GM18511 (cell line): ENCODE data around the gene RGS6.

Source experiments
- ATAC-seq: cut with Tn5 transposase; IDR thresholded peaks from one replicate; pipeline ENCODE4 v1.9.1; 2021; ENCODE audit warnings: mild to moderate bottlenecking, moderate library complexity; ENCODE audit not compliant: unreplicated experiment

Gene RGS6

DNA sequence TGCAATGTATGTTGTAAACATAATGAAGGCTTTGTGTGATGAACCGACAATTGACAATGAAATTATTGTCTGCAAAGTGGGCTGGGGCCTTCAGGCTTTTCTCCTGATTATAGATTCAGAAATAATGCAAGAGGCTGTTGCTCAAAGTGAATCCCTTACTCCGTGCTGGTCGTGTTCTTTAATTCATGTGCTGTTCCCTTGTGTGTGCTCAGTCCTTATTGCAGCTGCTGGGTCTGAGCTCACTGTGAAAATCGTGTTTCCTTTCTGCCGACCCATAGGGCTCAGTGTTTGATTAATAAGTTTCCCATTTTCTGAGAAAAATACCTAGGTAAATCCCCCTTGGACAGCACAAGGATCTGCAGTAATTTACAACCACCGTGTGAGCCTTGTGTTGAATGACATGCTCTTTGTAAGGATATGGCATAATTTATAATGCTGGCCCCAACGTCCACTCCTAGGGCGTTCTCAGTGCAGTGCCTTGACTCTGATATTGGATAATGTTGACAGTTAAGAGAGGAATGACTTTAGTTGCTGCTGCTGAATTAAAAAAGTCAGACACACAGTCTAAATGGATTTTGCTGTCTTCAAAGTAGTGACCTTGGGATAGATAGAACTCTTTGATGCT is 81.6 kb downstream of the RGS6 start:
- ATAC-seq = no peak

DNA sequence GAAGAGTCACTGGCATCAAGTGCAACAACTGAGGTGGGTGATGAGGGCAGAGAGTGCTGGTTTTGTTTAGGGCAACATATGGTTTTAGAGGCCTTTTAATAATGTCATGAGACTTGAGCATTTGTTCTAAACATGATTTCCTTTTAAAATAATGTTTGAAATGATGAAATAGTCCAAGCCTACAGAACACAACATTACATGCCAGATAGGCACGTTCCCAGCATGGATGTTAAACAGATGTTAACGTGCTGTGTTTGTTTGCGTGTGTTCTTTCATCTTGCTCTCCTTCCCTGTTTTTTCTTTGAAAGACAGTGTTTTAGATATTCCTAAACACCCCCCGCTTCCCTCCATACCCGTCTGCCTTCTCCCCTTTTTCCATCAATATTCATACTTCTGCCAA is 82.3 kb downstream of the RGS6 start:
- no peak for ATAC-seq

DNA sequence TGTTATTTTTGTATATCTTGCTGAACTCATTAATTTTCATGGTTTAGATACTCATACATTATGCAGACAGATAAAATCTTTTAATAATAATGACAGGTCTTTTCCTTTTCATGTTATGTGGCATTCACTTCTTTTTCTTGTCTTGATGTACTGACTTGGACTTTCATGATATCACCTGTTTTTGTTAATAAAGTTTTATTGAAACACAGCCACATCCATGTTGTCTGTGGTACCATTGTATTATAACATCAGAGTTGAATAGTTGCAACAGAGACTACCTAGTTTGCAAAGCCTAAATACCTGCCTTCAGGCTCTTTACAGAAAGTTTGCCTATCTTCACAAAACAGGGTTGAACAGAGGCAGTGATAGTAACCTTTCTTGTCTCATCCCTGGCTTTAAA is 85.1 kb downstream of the RGS6 start:
- ATAC-seq = no peak

DNA sequence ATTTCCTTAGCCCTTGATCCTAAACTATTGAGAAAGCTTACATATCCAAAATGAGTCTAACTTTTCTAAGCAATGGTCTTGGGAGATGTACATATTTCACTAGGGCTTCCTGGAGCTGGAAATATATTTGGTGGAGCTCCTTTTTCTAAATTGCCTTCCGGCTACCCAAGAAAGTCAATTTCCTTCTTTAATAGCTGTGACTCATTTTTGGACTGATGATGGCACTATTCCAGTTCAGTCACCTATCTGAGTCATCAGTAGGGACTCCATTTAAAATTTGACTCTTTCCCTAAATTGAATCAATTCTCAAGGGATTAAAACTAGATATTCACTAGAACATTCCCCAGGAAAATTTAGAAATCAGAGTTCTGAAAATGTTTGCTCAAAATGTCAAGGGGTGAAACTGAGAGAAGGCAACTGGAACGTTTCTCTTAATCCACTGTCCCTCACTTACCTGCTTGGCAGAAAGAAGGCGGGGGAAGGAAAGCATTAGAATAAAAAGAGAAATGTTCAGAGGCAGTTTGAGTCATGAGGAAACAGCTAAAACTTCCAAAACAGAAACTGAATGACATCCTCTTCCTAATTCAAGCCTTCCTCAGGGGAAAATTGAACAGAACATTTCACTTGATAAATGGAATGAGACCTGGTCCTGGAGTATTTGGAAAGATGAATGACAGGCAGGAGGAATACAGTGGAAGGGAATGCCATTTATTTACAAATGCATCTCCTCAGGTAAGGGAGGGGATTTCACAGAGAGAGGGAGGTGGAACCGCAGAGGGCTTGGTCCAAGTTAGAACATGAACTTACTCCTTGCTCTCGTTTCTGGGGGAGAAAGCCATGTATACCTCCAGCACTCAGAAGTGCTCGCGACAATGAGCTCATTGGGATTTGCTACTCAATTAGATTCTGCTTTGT is 91.2 kb downstream of the RGS6 start:
- no peak for ATAC-seq

DNA sequence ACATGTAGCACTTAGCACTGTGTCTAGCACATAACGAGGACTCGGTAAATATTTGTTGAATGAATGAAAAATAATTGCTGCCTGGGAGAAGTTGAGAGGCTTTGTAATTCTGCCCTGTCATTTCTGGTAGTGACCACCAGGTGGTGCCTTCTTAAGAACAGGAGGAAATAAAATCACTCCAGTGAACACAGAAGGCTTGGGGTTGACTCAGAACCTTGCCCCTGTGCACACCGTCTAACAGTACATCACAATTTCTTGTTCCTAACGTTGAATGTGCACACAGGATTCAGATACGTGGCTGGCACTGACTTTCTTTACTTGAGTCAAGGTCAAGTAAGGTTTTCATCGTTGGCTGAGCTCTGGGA is 91.8 kb downstream of the RGS6 start:
- ATAC-seq = no peak

DNA sequence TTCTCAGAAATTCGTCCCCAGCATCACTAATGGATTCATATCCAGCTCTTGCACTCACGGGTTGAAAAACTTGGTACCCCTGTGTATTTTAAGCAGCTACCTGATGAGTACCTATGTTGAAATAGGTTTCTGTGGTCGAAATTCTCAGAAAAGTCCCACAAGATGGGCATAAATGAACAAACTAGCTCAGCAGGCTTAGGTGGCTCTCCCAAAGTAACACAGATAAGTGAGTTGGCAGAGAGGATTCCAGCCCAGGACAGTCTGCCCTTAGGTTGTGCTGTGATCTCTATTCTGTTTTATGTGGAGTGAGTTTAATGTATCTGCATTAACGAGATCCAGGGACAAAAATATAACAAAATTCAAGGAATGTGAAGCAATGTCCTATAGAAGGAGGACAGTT is 92.3 kb downstream of the RGS6 start:
- ATAC-seq = no peak

DNA sequence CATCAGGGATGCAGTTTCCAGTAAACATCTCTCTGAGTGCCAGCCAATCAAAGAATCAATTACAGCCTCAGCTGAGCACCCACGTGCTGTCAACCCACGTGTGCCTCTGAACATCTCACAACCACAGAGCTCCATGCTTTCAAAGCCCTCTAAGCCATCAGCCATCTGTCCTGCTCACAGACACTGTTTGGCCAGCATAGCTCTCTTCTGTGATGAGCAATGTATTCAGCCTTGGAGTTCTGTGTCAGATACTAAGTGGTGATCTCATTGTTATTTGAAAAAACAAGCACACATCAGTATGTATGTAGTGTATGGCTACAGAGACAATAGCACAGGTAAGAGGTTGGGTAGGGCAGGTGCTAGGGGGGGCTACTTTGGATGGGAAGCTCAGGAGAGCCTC is 94.3 kb downstream of the RGS6 start:
- no peak for ATAC-seq

DNA sequence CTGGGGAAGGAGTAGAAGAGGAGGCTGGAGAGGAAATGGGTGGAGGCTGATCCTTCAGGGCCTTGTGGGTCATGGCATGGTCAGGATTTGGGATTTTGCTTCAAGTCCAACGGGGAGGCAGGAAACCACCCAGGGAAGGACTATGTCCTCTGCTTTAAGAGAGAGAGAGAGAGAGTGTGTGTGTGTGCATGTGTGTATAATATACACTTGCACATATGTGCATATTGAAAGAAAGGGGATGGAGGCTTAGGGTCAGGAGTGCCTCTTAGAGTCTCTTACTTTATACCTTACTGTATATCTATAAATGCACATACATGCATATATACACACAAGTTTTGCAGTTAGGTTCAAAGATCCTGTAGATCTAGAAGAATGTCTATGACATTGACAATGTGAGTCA is 94.8 kb downstream of the RGS6 start:
- no peak for ATAC-seq

DNA sequence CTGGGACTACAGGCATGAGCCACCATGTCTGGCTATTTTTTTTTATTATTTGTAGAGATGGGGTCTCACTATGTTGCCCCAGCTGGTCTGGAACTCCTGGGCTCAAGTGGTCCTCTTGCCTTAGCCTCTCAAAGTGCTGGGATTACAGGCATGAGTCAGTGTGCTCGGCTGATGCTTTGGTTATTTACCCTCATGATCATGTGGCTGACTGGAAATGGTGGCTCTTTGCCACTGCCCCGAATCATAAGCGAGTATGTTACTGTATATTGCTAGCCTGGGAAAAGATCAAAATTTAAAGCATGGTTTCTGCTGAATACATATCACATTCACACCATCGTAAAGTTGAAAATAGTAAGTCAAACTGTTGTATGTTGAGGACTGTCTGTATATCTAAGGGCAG is 101.1 kb downstream of the RGS6 start:
- no peak for ATAC-seq

DNA sequence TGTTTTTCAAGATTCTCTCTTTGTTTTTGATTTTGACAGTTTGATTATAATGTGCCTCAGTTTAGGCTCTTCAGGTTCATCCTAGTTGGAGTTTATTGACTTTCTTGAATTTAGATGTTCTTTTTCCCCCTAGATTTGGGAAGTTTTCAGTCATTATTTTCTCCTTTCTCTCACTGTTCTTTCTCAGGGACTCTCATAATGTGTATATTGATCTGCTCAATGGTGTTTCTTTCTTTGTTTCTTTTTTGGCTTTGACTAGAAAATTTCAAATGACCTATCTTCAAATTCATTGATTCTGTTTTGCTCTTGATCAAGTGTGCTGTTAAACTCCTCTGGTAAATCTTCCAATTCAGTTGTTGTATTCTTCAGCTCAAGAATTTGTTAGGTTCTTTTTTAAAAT is 108.3 kb downstream of the RGS6 start:
- no peak for ATAC-seq

DNA sequence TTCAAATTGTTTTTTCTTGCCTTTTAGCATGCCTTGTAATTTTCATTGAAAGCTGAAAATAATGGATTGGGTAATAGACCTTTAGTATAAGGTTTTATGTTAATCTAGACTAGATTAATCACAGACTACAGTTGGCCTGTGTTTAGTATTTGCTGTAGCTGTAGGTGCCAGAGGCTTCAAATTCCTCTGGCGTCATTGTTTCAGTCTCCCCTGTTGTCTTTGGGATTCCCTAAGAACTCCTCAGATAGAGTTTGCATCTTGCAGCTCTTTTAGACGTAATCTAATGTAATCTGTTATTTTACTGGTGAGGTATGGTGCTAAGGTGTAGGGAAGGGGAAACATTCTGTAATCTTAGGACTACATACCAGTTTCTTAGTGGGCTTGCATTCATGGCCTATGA is 113.0 kb downstream of the RGS6 start:
- no peak for ATAC-seq

DNA sequence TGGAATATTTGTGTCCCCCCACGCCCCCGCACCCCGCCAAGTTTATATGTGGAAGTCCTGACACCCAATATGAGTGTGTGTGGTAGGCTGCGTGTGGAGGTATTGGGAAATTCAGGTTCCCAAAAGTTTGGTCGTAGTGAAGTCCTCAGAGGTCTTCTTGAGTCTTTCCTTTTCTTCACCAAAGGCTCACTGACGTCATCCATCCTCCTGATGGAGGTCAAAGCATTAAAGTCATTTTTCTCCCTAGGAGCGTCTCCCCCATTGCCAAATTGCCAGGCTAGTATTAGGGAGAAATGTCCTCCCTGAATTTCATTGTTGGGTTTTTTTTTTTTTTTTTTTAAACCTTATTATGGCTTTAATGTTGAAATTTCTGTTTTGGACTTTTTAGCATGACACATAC is 113.7 kb downstream of the RGS6 start:
- no peak for ATAC-seq

DNA sequence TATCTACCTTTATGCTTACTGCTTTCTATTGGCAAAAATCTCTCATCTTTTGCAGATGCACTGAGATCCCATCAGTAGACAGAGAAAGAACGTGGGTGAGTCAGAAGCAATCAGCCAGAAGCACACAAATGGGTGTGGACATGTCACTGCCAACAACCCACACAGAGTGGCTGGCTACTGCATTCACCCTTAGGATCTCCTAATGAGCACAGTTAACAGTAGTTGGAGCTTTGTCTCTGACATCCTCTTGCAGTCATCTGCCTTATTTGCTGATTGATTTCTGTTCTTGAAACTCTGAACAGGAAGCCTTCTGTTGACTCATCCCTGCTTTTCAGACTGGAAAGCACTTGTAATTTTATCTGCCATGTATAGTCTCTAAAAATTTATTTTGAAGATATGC is 117.2 kb downstream of the RGS6 start:
- no peak for ATAC-seq

DNA sequence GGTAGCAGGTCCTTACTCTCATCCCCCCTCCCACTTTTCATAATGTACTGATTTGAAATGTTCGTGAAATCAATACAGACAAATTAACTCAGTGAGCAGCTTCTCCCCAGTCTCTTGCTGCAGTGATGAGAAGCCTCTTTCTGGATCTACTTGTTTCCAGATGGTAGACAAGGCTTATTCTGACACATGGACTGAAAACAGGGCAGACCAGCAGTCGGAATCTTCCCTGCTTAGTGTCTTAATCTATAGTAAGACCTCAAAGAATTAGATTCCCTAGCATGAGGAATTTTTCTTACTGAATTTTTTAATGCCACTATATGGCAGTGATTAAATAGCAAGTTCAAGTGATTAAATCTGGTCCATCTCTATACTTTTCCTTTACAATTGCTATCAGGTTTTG is 120.1 kb downstream of the RGS6 start:
- ATAC-seq = no peak

DNA sequence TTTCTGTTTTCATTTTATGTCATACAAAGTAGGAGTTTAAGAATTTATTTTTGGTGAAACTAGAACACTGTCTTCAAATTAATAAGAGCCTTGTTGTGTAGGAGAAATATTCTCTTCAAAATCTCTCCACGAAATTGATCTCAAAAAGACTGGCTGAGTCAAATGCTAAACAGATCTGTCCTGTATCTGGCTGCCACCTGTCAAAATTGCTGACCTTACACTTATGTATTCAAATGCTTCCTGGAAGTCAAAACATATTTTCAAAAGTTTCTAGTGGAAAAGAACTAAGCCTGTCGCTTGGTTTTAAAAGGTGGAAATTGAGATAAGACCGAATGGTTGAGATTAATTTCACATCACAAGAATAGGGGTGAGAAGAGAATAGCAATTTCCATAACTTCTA is 121.4 kb downstream of the RGS6 start:
- ATAC-seq = no peak

DNA sequence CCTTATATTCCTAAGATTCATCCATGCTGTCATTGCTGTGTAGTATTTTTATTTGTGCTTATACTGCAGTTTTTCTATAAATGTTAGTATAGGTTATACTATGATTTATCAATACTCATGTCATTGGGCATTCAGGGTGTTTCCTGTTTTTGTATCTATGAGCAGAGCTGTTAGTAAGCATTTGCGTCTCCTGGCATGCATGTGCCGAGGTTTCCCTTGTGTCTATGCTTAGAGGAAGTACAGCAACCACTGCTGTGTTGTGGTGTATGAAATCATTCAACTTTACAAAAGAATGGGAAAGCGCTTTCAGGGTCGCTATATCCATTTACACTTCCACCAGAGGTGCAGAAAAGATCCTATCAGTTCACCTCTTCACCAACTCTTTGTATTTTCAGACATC is 122.7 kb downstream of the RGS6 start:
- no peak for ATAC-seq

DNA sequence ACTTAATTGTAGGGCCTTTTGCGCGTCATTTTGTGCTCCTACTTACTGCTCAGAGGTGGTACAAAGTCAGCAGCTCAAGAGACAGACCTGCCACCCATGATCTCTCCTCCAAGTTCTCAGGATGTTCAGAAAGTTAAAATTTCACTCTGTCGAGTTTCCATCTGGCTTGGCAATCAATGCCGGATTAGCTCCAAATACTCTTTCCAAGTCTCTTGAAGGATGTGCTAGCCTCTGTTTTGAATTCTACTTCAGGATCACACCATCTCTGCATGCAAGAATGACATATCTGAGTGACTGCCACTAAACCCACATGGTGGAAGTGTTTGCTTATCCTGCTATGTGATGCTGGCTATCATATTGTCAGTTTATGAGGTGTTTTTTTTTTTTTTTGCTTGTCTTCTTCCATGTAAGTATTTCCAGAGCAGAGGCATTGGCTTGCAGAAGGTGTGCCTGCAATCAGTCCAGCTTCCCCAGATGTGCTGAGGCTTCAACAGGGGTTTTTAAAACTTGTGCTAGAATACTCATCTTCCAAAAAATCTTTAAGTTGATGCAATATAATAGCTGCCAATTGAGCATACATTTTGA is 125.6 kb downstream of the RGS6 start:
- no peak for ATAC-seq

DNA sequence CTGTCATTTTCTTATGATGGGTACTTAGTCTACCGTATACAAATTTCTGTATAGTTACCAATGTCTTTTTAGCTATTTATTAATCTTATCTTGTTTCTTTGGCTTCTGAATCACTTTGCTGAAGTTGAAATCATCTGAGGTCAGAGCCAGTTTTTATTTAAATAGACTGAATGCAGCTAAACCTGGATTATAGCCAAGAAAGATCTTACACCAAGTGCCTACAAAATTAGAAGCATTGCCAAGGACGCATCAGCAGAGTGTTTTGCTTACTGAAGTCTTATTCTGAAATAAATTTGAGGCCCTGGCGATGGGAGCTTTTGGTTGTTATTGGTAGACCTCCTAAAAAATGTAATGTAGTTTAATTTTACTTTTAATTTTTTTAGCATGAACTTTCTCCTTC is 128.2 kb downstream of the RGS6 start:
- no peak for ATAC-seq

DNA sequence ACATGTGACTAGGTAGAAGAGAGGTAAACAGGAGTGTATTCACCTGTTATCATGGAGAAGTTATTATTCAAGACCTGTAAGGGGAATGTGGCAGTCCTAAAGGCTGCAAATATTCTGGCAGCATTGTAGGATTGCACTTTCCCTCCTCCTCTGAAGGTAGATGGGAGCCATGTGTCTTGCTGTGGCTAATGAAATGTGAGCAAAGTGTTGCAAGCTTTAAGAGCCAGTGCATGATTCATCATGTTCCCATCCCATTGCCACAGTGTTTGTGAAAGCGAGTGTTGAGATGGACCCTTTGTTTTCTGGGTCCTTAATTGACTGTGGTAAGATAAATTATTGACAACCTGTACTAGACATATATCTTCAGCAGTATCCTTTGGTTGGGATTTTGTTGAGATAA is 128.7 kb downstream of the RGS6 start:
- no peak for ATAC-seq

DNA sequence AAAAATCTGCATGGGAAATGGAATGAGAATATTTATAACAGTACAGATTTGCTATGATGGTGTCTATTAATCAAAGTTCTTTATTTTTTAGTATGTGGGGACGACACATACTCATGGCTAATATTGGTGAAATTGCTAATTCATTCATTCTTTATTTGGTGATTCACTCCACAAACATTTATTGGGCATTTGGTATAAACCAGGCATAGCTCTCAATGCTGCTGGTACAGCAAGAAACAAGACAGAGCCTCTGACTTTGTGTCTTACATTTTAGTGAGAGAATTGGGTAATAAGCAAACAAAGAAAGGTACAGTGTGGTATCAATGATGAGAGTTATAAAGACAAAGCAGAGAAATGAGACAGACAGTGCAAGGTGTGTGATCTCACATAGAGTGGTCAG is 129.5 kb downstream of the RGS6 start:
- no peak for ATAC-seq

DNA sequence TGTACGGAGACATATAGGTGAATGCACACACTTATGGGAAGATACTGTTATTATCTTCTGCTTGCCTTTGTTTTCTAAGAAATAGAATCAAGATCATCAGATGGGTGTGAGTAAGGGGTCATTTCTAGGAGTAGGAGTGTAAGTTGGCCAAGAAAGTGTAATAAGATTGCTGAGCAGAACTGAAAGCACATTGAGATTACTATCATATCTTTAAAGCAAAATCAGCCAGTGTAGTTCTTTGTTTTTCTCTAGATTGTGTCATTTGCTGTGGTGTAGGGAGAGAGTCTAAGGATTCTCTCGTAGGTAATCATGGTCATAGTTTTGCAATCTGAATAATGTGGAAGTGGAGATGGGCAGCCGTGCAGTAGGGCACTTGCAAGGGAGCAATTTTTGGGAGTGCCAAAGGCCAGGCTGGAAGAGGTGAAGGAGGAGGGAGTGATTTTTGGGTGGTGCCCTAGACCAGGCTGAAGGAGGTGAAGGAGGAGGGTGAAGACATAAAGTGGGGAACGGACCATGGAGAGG is 131.6 kb downstream of the RGS6 start:
- ATAC-seq = no peak

DNA sequence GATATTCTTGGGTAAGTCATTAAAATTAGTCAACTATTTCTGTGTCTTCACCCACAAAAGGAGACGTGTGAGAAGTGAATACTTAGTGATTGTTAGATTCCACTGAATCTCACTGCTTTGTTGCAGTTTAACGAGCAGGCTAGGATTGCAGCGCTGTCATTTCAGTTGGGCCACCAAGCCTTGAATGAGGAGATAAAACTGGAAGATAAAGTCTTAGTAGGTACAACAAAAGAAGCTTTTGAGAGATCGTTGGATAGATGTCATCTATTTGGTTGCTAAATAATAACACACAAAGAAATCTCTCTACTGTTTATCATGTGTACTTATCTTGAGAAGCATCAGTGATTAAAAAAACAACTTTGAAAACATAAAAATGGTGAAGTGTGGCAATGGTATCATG is 132.3 kb downstream of the RGS6 start:
- no peak for ATAC-seq
